Parathyroid adenoma (tissue), 2 donors: ENCODE data around the gene NPAS3.

ENCODE experiments used
- H2AFZ ChIP-seq: fragments of 300-600 bp; sonication (generic); one replicate; pipeline ENCODE4 v1.7.0; 2017; ENCODE audit warnings: antibody characterized with exemption, mild to moderate bottlenecking
- H3K27ac ChIP-seq: fragments of 300-600 bp; sonication (generic); one replicate; pipeline ENCODE4 v1.7.0; 2017
- H3K27me3 ChIP-seq: fragments of 300-600 bp; sonication (generic); one replicate; pipeline ENCODE4 v1.7.0; 2017; ENCODE audit warnings: low read length; ENCODE audit not compliant: control insufficient read depth, insufficient read depth
- H3K36me3 ChIP-seq: fragments of 300-600 bp; sonication (generic); one replicate; pipeline ENCODE4 v1.7.0; 2017; ENCODE audit warnings: low read length; ENCODE audit not compliant: control insufficient read depth, insufficient read depth
- H3K4me1 ChIP-seq: fragments of 300-600 bp; sonication (generic); one replicate; pipeline ENCODE4 v1.7.0; 2017; ENCODE audit warnings: control low read depth
- H3K4me2 ChIP-seq: fragments of 300-600 bp; sonication (generic); one replicate; pipeline ENCODE4 v1.7.0; 2017; ENCODE audit warnings: low read length
- H3K4me3 ChIP-seq: fragments of 300-600 bp; sonication (generic); one replicate; pipeline ENCODE4 v1.7.0; 2017; ENCODE audit warnings: low read depth, low read length
- H3K79me2 ChIP-seq: fragments of 300-600 bp; sonication (generic); one replicate; pipeline ENCODE4 v1.7.0; 2017; ENCODE audit warnings: control low read depth
- H3K9ac ChIP-seq: fragments of 300-600 bp; sonication (generic); one replicate; pipeline ENCODE4 v1.7.0; 2017; ENCODE audit warnings: mild to moderate bottlenecking
- H3K9me3 ChIP-seq: fragments of 300-600 bp; sonication (generic); one replicate; pipeline ENCODE4 v1.7.0; 2017; ENCODE audit warnings: low read length; ENCODE audit not compliant: control insufficient read depth
- TF ChIP-seq, protein P1 (sequence below): fragments of 300-600 bp; sonication (generic); IDR thresholded peaks from one replicate; pipeline ENCODE4 v1.7.0; 2017; ENCODE audit warnings: antibody characterized with exemption, mild to moderate bottlenecking
- donor health status: primary hyperparathyroidism.

Gene NPAS3

DNA sequence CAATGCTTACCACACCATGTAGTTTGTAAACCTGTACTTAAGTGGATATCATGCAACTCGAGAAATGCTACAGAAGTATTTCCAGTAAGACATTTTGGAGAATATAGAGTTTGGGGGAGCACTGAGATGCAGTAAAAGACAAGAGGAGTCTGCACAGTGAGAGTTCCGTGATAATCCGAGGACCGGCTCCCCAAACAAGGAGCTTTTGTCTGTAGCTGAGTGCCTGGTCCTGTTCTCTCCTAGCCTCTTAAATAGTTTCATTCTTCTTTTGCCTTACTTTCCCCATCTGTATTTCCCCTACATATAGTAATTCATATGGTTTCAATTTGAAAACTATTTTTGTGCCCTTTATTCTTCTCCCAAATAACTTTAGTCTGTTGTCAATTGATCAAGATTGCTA, 648.1 kb downstream of the NPAS3 start:
- Histone ChIP-seq H3K4me3 (no peak overlapping the region), H3K4me2 (no peak overlapping the region), H3K27ac (no peak overlapping the region), H3K79me2 (no peaks in the 10 kb centered on the region), H3K9me3 (no peaks in the 10 kb centered on the region), H3K36me3 (no peaks in the 10 kb centered on the region), H2AFZ (no peak overlapping the region), H3K27me3 (no peaks in the 10 kb centered on the region), H3K9ac (no peak overlapping the region), H3K4me1 (no peaks in the 10 kb centered on the region)
- TF ChIP-seq, protein P1, sequence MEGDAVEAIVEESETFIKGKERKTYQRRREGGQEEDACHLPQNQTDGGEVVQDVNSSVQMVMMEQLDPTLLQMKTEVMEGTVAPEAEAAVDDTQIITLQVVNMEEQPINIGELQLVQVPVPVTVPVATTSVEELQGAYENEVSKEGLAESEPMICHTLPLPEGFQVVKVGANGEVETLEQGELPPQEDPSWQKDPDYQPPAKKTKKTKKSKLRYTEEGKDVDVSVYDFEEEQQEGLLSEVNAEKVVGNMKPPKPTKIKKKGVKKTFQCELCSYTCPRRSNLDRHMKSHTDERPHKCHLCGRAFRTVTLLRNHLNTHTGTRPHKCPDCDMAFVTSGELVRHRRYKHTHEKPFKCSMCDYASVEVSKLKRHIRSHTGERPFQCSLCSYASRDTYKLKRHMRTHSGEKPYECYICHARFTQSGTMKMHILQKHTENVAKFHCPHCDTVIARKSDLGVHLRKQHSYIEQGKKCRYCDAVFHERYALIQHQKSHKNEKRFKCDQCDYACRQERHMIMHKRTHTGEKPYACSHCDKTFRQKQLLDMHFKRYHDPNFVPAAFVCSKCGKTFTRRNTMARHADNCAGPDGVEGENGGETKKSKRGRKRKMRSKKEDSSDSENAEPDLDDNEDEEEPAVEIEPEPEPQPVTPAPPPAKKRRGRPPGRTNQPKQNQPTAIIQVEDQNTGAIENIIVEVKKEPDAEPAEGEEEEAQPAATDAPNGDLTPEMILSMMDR: no peak

DNA sequence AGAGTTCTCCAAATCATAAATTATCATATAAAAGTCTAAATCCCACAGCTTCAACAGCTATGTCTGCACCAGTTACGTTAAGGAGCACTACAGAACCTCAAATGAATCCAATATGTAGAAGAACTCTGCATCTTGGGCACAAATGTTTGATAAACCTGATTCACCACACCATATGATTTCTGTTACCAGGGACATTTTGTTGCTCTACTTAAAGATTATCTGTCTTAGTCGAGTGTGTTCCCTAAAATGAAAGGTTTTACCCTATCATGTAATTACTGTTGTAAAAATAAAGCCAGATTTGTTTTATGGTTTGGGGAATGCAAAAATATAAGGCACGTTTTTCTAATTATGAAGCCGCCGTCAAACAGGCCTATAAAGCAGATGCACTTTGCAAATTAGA, 649.1 kb downstream of the NPAS3 start:
- Histone ChIP-seq H3K27ac (no peak overlapping the region), H3K9ac (no peak overlapping the region), H3K36me3 (no peaks in the 10 kb centered on the region), H2AFZ (no peak overlapping the region), H3K9me3 (no peaks in the 10 kb centered on the region), H3K4me3 (no peak overlapping the region), H3K79me2 (no peaks in the 10 kb centered on the region), H3K4me2 (no peak overlapping the region), H3K4me1 (no peaks in the 10 kb centered on the region), H3K27me3 (no peaks in the 10 kb centered on the region)
- TF ChIP-seq, protein P1: no peak

DNA sequence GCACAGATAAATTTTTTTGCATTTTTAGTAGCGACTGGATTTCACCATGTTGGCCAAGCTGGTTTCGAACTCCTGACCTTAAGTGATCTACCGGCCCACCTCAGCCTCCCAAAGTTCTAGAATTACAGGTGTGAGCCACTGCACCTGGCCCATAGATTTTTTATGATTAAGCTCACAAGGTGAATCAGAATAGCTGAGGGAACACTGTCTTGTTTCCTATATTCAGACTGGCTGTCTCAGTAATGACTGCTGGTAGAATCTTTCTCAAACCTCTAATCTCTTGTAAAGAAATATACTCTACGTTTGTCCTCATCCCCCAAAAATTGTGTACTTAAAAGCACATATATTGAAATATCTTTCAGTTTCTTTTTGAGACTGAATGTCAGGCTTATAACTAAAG, 650.1 kb downstream of the NPAS3 start:
- no peak overlapping the region for H3K9ac ChIP-seq
- no peaks in the 10 kb centered on the region for H3K9me3 ChIP-seq
- no peak overlapping the region for H2AFZ ChIP-seq
- no peaks in the 10 kb centered on the region for H3K27me3 ChIP-seq
- H3K27ac ChIP-seq: no peak overlapping the region
- no peaks in the 10 kb centered on the region for H3K36me3 ChIP-seq
- TF ChIP-seq, protein P1: no peak
- H3K79me2 ChIP-seq: no peaks in the 10 kb centered on the region
- no peaks in the 10 kb centered on the region for H3K4me1 ChIP-seq
- H3K4me3 ChIP-seq: no peak overlapping the region
- no peak overlapping the region for H3K4me2 ChIP-seq

DNA sequence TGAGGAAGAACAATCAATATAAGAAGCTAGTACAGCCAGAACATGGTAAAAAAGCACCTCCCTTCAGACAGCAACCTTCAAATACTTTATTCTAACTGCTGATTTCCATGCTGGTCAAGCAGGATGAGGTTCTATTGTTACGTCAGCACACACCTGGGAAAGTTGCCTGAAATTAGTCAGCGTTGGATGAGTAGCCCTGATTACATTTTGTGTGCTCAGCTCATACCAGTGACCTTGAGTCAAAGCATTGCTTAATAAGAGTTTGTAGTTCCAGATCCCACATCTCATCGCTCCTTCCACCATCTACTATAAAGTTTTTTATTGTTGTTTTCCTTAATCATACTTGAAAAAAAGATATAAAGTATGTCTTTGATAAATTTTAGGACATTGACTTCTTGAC, 650.7 kb downstream of the NPAS3 start:
- TF ChIP-seq, protein P1: no peak
- Histone ChIP-seq H3K9ac (no peak overlapping the region), H3K4me1 (no peaks in the 10 kb centered on the region), H3K4me3 (no peak overlapping the region), H3K27me3 (no peaks in the 10 kb centered on the region), H3K36me3 (no peaks in the 10 kb centered on the region), H3K79me2 (no peaks in the 10 kb centered on the region), H3K4me2 (no peak overlapping the region), H3K27ac (no peak overlapping the region), H3K9me3 (no peaks in the 10 kb centered on the region), H2AFZ (no peak overlapping the region)

DNA sequence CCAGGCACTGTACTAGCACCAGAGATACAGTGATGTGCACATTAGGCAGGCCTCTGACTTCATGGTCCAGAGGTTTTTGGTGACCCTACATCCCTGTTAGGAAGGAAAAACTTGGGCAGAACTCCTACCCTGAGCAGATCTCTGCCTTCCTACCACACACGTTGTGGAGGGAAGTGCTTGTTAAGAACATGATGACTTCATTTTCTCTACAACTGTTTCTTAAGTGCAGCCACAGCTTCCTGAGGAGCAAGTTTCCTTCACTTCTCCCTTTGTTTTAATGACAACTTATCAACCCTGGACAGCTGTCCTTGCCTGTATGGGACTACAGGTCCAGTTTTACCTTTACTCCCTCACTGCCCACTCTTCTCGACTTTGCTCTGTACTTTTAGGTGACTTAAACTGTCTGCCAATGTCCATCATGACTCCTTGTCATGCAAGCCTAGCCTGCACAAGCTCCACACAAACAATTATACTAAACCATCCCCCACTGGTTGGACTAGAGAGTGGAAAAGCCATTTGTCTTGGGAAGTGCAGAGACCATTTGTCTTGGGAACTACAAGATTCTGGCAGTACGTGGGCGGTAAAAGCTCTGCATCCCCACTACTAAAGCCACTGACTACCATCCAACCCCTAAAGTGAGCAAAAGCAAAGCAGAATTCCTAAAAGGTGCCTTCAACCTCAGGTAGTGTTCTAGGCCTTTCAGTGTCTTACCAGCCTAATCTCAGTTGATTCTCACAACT, 652.4 kb downstream of the NPAS3 start:
- no peak overlapping the region for H3K4me3 ChIP-seq
- no peaks in the 10 kb centered on the region for H3K4me1 ChIP-seq
- no peak overlapping the region for H2AFZ ChIP-seq
- no peaks in the 10 kb centered on the region for H3K27me3 ChIP-seq
- H3K36me3 ChIP-seq: no peaks in the 10 kb centered on the region
- no peaks in the 10 kb centered on the region for H3K79me2 ChIP-seq
- TF ChIP-seq, protein P1: no peak
- no peak overlapping the region for H3K4me2 ChIP-seq
- no peaks in the 10 kb centered on the region for H3K9me3 ChIP-seq
- no peak overlapping the region for H3K9ac ChIP-seq
- H3K27ac ChIP-seq: no peak overlapping the region
